AG10803 (cell line): Measurements from ENCODE around the gene SEMA4D.

ENCODE experiments used
- DNase-seq: peaks from one replicate; pipeline ENCODE4 v3.0.0; 2010; ENCODE audit warnings: low read depth
- H3K4me3 ChIP-seq: 2 replicates; pipeline ENCODE4 v1.5.1; 2011; ENCODE audit warnings: mild to moderate bottlenecking, low read length, control low read depth
- CTCF ChIP-seq: conservative IDR thresholded peaks from 2 replicates; pipeline ENCODE4 v1.5.1; 2011; ENCODE audit warnings: mild to moderate bottlenecking, low read length, control low read depth, inconsistent platforms

SEMA4D gene

GRCh38 chr9:89382026-89382986, 115.6 kb downstream of the SEMA4D start:
- DNase-seq, result no peak
- no peak for TF ChIP-seq CTCF
- H3K4me3 ChIP-seq, result no peak overlapping the region

- TF ChIP-seq CTCF, result no peak
- no peak overlapping the region for H3K4me3 ChIP-seq
- no peak for DNase-seq
Measured at GRCh38 chr9:89381308-89381609, 116.7 kb downstream of the SEMA4D start.

GRCh38 chr9:89380437-89381307, 117.2 kb downstream of the SEMA4D start:
- H3K4me3 ChIP-seq, result no peak overlapping the region
- TF ChIP-seq CTCF, result no peak
- no peak for DNase-seq

GRCh38 chr9:89379508-89380115, 118.3 kb downstream of the SEMA4D start:
- DNase-seq, result no peak
- no peak for TF ChIP-seq CTCF
- no peak overlapping the region for H3K4me3 ChIP-seq

- DNase-seq, result no peak
- no peak for TF ChIP-seq CTCF
- no peak overlapping the region for H3K4me3 ChIP-seq
Measured at GRCh38 chr9:89379031-89379430, 118.9 kb downstream of the SEMA4D start.

GRCh38 chr9:89378541-89378940, 119.4 kb downstream of the SEMA4D start:
- no peak overlapping the region for H3K4me3 ChIP-seq
- no peak for DNase-seq
- TF ChIP-seq CTCF, result no peak
